ENCODE results near the gene LRRC4C.

GRCh38 chr11:40285558-40285957 lies 1173.9 kb downstream of the LRRC4C start:
- TF ChIP-seq POLR2AphosphoS5 (IDR thresholded peaks at IDR 0.05; ENCODE audit: low read depth, low read length), result no peak
- TF ChIP-seq POLR2A (IDR thresholded peaks at IDR 0.05; ENCODE audit: low read depth, low read length), result no peak

All from GM12891 (cell line).